AML-193 (cell line): ENCODE results near the gene LSAMP.
"Not testable (repeated sequence)": the region's sequence is repeated elsewhere in the genome, so short reads cannot be mapped to it uniquely, and the experiment has no call there.

Experiments used
- DNase-seq, 2 experiments: peaks; one replicate each; lab custom pipeline; 2025; lab: John Stamatoyannopoulos, UW

LSAMP gene

DNA sequence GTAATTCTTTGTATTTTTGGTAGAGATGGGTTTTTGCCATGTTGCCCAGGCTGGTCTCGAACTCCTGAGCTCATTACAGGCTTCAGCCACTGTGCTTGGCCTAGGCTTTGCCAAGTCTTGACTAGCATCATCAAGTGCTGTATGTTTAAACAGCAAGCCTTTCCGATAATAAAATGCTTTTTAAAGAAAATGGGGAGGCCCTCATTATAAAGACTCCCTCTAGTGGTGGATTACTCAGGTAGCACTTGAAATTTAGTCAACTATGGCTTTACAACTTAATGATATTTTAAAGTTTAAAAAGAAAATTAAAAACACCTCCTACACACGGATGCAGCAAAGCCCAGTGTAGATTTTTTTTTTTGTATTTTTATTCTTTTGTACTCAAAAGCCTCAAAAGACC is 608.3 kb downstream of the LSAMP start:
- DNase-seq: peak; percentile 35 to 44

DNA sequence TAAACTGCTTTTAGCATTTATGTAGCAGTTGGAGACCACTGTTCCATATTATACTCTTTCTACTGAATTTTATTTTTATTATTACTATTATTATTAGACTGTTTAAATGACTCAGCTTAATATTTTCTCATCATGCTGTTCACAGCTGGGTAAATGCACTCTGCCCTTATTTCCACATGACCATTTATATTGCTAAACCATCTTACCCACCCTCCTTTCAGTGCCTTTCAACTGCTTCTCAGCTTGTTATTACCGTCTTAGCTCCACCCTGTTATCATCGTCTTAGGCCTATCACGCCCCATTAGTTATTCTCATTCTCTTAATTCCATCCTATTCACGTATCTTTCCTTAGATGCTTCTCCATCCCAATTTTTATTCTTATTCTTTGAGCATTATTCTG is 609.3 kb downstream of the LSAMP start:
- no peak for DNase-seq

DNA sequence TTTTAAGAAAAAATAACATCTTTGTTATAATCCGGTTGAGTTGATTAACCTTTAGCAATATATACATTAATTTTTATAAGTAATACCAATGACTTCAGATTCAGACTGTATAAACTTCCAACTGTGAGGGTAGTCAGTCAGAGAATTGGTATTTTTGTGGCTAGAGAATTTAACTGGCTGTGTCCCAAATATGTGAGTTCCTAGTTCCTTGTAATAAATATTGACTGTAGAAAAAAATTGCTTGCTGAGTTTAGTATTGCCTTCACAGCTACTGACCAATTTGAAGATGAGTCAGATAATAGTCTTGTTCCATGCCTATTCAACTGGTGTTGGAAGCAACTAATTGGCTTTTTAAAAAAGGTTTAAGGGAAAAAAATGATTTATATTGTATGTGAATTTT is 611.2 kb downstream of the LSAMP start:
- DNase-seq: no peak

DNA sequence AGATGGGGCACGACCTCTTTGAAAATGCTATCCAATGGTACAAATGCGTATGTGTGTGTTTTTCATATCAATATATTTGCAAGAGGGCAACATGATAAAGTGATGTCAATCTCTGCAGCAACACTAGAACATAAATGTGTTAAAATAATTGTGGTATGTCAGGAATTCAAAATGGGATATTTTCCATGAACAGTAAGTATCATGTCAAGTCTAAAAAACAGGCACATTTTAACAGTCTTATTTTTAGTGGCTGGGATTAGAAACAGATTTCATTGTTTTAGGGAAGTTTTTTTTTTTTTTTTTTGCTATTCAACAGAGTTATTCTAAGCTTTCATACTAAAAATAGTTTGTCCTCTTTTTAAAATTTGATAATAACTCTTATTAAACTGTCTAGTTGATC is 612.2 kb downstream of the LSAMP start:
- DNase-seq: no peak

DNA sequence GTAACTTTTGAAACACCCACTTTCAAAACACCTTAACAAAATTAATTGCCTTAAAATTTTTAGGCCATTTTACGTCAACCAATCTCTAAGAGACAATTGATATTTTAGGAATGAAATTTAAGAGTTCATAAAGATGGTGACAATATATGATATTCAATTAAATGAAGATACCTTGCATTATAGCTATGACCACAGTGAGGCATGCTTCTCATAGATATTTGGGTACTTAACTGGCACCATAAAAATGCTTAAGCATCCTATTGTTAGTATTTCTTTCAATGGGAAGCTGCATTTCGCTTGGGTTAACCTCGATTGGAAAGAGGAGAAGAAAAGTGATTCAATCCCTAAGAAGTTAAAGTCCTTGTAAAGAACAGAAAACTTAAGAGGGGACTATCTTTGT is 613.0 kb downstream of the LSAMP start:
- DNase-seq: no peak

DNA sequence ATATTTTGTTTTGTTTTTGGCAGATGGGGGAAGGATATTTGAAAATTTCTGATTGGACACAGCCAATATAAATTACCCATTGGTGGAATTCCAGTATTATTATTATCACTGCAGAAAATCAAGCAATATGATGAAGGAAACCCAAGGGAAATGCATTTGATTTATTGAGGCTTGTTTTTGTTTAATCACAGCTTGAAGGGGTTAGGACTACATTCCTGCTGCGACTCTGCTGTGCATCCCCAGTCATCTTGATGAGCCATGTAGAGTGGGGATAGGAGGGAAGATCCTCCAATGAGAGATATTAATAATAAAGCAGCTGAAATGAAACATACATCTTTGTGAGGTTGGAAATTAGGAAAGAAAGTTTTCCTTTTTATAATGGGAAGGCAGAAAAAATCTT is 613.4 kb downstream of the LSAMP start:
- DNase-seq: no peak

DNA sequence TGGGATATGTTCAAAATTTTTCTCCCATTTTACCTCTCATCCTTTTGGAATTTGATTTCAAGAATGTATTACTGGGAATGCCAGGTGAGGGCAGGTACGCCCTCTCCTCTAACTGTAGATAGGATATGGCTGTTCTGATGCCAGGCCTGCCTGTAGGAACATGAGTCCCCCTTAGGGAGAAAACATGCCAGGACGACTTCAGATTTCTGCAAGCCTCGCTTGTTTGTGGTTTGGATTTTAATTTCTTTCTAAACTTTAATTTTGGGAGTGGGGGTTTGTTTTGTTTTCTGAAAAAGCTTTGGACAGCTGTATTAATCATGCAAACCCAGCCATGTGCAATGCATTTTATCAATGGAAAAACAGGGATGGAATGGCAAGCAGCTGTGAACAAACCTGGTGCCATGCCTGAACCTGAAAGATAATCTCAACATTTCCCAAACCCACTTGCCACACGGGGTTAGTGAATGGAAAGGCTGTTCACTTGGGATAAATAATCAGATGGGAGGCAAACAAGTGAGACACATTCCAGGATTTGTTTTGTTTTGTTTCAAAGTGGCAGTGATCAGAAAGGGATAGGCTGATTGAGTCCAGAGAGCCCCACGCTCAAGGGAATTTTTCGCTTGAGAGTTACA is 614.4 kb downstream of the LSAMP start:
- no peak for DNase-seq

DNA sequence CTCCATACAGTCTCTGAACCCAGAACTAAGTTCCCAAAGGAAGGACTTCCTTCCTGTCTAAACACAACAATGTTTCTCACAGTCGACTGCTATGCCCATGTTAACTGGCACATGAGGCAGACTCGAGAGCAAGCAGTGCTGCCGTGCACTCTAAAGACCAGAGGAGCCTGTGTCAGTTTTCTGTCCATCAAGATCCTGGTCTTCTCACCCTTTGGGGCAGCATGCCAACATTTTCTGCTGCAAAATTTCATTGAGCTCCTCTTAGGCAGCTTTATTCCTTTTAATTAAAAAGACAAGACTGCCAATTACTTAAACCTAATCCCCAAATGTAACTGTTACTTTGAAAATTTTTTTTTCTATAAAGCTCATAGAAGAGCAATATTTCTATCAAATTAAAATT is 616.9 kb downstream of the LSAMP start:
- no peak for DNase-seq

DNA sequence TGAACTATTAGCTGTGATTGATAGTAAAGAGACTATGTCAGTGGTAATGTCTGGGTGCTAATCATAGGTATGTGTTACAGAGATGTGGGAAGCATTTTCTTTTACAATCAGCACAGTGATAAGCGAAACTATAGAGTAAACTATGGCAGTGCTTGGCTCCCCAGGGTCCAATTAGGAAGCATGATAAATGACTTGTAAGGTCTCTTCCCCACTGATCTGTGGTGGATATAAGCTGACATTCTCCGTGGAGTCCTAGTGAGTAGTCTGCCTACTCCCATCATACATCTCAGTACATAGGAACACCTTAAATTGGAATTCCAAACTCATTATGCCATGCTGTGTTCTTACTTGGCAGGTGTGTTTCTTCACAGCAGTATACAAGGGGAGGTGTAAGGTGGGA is 617.8 kb downstream of the LSAMP start:
- no peak for DNase-seq

DNA sequence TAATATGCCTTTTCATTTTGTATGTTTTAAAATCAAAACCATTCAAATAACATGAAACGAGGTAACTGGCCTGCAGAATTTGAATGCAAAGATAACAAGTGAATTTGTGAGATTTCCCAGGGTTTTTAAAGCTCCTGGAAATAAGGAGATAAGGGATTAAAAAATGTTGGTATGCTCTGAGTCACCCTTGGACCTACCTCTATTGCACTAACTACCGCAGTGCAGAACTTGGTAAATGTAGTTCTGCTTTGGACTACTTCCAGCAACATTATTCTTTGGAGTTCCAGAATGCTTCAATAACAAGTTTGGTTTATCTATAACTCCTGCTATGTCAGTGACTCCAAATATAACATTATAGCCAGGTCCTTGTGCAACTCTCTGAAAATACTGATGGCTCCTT is 620.2 kb downstream of the LSAMP start:
- DNase-seq: no peak

DNA sequence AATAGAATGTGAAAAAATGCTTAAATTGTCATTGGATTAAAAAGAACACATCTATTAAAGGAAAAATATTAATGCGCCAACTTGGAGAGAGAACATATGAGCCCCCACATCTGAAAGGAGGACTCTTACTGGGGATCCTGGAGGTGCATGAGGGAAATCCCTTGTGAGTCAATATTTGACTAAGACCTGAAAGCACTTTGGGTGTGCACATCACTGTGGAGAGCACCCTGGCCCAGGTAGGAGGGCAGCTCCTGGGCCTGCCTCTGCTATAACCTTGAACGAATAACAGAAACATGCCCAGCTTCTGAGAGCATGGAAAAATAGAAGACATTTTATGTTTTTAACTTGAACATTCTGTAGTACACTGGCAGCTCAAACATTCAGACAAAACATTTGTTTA is 622.2 kb downstream of the LSAMP start:
- no peak for DNase-seq

DNA sequence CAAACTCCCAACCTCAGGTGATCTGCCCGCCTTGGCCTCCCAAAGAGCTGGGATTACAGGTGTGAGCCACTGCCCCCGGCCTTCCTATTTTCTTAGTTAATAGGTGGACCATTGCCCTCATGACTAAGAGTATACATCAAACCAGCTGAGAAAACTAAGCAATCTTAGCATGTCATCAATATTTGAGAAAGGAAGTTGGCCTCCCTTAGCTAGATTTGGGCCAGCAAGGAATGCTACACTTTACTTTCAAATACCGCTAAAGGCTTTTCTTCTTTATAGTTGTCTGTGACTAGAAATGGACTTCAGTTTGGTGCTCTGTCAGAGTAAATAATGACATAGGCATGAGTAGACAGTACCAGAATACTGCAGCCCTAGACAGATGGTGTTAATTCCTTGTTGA is 622.7 kb downstream of the LSAMP start:
- no peak for DNase-seq

DNA sequence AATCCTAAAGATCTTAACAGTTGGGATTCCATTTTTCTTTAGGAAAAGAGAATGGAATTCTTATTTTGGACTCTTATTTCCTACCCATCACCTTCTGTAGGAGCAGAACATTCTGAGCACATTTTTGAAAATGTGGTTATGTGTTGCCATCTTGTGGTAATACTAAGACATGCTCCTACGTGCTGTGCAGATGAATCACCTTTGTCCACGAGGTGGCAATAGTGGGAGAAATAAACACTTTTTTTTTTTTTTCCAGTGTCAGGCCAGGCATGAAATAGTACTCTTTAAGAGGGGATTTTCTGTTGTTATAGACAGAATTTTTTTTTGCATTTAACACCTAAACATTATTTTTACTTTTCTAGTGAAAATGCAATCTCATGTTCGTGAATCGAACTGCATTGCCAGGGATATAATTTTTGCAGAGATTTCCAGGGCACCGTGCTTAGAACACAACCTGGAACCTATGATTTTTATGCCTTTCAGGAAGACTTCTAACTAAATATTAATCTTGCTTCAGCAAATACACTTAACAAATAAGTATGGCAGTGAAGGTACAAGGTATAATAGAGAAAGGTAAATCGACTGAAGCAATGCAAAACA is 625.4 kb downstream of the LSAMP start:
- peak; percentile 71 to 84 for DNase-seq

DNA sequence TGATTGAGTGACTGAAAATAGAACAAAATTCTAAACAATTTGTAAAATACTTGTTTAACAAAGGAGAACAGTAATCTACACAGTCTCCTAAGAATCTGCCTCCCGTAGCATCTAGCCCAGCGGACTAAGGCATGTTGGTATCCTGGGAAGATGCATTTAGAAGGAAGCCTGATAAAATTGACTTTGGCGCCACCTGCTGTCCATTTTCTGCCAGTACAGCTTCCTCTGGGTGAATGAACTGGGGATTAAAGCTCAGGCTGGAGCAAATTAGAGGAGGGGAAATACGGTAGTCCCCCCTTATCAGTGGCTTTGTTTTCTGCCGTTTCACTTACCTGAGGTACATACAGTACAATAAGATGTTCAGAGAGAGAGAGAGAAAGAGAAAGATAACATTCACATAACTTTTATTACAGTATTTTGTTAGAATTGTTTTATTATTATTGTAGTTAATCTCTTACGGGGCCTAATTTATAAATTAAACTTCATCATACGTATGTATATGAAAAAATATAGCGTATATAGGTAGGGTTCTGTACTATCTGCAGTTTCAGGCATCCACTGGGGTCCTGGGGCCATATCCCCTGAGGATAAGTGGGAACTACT is 630.4 kb downstream of the LSAMP start:
- DNase-seq: peak; percentile 20 to 36

DNA sequence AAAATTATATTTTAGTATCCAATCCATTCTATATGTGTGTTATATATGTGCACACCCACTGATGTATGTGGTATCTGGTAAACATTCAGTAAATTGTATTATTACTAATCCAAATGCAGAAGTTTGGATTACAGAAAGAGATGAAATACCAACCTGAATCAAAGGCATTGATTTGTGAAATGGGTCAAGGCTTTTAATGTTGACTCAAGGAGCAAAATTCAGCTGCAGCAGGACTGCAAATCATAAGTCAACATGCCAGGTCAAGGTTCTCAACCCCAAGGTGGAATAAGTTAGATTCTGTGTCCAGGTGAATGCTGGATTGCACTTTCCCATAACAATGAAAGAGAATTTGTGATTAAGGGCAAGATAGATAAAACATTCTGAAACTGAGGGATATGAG is 631.3 kb downstream of the LSAMP start:
- DNase-seq: no peak

DNA sequence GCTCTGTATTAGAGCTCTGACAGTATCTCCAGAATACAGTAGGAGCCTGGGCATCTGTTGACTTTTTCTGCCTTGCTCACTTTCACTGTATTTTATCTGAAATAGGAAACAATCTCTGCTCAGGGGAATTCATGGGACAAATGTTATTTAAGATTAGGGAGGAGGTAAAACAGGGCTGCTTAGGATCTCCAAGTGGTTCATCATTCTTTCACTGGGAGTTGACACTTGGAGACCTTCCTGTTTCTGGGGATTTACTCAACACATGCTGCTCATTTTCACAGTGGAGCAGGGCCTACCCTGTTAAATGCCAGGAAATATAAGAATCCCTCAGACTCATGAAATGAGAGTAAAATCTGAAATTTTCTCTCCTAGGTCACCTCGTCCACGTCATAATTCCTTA is 636.5 kb downstream of the LSAMP start:
- no peak for DNase-seq

DNA sequence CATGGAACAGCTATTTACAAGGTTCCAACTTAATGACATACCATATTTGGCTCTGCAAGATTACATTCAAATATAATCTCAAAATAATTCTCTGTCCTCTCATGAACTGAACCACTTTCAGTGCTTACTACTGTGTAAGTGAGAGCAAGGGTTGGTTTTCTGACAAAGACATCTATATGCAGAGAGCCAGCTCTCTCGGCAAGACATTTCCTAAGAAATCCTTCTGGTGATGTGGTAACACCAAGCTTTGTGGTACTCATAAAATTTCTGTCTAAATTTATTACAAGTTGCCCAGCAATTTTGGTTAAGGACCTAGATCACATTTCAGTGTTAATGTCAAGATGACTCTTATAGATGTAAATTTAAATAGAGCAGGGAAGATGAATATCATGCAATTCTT is 637.0 kb downstream of the LSAMP start:
- no peak for DNase-seq

DNA sequence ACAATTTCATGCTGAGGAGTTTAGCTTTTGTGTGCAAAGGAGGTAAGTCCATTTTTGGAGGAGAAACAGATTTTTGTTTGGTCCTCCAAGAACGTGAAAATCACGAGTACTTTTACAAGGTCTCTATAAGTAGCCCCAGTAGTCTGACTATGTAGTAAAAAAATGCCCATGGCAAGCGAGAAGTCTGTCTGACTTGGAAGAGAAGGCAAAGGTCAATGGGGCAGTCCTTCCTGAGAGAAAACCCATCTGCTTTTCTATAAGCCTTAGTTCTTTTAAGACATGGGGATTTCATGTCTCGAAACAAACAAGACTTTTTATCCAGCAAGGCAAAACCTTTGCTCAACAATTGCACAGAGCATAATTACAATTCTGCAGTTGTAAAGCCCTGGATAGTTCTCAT is 638.8 kb downstream of the LSAMP start:
- no peak for DNase-seq

DNA sequence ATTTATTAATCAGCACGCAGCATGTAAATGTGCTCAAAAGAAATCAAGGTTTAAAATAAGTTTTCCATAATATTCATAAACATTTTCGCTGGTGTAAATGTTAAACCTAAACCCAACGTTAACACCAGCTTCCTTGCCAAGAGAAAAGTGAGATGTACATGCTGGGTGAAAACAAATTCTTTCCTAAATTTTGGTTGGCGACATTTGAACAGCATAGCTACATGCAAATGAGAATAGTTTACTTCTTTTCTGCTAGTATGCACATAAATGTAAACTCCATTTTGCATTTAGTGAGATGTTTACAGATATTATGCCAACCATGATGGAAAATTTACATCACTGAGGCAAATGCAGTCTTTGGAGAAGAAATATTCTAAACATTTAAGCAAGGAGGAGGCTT is 639.8 kb downstream of the LSAMP start:
- no peak for DNase-seq

DNA sequence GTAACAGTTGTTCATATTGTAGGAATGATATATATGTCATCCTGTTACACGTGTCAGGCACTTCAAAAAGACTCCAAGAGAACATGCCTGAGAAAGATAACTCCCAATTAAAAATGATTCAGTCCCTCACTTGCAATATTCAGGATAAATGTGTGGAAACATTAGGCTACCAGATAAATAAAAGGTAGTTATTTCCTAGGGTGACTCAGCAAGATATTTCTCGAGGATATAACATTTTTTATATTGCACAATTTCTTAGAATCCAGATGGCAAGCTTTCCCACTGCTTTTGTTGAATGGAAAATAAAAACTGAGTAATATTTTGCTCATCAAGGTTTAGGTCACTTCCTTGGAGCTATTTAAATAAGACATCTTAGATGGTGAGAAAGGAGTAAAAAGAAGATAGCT is 640.6 kb downstream of the LSAMP start:
- no peak for DNase-seq

DNA sequence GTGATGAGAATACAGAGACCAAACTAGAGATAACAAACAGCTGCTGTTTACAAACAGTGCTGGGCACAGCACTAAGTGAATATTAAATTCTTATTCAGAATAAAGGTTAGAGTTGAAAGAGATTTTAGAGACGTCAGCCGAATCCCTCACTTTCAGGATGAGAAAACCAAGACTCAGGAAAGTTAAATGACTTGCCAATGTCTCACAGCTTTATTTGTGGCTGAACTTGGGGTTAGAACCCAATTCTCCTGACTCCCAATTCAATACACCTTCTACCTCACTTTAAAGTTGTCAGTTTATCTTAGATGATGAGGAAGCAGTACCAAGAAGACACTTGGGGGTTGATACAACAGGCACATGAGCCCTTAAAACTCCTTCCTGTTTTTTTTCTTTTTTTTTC is 641.1 kb downstream of the LSAMP start:
- DNase-seq: no peak

DNA sequence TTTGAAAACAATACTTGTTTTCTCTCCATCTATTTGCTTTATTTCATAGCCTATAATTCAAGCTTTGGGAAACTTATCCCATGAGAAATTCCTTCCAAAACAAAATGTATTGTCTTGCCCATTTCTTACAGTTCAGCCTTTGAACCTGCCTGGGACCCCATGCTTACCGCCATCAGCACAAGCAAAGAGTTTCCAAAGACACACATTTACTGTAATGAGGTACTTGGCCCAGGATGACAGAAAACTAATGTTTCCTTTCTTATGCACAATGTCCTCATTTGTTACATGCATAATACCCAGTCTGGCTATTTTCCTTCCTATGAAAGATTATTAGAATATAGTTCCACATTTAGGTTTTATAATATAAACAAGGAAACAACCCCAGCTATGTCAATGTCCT is 641.6 kb downstream of the LSAMP start:
- DNase-seq: no peak

DNA sequence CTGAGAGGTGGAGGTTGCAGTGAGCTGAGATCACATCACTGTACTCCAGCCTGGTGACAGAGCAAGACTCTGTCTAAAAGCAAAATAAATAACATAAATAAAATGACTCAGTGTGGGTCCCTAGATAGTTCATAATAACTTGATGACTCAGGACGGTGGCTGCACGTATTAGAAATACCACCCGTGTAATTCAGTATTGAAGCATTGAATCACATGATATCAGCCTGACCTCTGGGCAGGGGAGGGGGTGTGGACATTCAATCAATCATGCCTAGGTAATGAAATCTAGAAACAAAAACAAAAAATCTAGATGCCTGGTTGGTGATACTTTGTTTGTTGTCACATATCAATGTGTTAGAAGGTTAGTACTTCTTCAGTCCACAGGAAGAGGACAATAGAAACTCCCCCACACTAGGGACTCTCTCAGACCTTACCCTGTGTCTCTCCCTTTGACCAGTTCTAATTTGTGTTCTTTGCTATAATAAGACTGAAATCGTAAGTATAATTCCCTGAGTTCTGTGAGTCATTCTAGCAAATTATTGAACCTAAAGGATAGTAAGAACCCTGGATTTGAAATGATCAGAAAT is 644.7 kb downstream of the LSAMP start:
- no peak for DNase-seq

DNA sequence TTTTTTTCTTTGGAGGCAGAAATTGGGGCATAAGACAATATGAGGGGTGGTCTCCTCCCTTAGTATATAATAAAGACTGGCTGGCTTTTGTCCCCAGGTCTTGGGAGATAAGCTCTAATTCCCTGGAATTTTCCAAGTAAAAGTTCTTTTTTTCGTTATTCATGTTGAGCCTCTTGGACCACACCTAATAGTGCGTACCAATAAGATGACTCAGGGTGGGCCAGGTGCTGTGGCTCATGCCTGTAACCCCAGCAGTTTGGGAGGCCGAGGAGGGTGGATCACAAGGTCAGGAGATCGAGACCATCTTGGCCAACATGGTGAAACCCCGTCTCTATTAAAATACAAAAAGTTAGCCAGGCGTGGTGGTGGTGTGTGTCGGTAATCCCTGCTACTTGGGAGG is 645.2 kb downstream of the LSAMP start:
- DNase-seq: not testable (repeated sequence)
